ENCODE measurements around the gene SMAP2.

SMAP2 gene

DNA sequence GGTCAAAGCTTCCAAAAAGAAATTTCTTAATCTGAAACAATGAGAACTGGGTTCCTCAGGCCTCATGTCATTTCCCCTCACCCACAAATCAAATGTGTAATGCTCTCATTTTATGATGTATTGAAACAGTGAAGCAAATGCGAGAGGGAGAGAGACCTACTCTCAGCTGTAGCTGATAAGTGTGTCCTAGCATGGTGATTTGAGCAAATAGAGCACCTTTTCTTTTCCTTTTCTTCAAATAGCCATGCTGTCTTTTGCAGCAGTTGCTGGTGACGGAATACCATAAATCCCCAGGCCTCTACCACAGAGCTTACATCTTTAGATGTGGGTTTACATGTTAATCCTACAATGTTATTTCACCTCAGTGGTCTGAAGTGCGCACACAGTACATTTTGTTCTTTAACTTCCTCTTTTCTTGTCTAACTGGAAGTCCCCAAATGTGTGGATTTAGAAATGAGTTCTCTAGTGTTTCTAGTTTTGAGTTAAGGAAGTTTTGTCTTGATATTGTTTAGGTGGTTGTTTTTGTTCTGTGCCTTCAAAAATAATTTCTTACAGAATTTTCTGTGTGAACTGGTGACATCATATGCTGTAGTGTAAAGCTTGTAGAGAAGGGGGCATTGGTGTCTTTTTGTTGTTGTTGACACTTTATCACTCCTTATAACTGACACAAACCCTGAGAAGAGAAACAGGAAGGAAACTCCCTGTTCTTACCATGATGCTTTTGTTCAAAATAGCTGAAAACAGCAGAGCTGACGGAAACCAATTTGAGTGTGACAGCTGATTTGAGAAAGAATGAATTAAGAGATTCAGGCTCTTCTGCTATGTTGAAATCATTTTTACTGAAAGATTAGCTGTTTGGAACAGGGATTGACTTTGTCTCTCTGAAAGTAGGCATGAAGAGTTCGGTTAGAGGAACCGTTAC, 12.2 kb downstream of the SMAP2 start:
- peaks cover 14% of the 10 kb centered on the region; the same call in 1 of the 2 replicates for H3K4me1 ChIP-seq (ENCODE audit: control insufficient read depth, insufficient read depth, low read length)
- H3K9me3 ChIP-seq (ENCODE audit: control insufficient read depth, insufficient read depth, low read depth, low read length): no peaks in the 10 kb centered on the region
- peaks cover 0 to 6% of the 10 kb centered on the region in 2 experiments; a peak in 1 of 3 replicates for H3K36me3 ChIP-seq (ENCODE audit: control insufficient read depth in 2 of 2, insufficient read depth in 1 of 2, low read length in 2 of 2)
- H3K27ac ChIP-seq (ENCODE audit: extremely low read depth, low read depth, low read length): no peak overlapping the region
- ChIA-PET CTCF (interaction anchor here (0.9 to 1.2 kb wide), 2 partner anchors 19 to 48 kb away, joined by 3 to 4 read pairs; no protein-coding TSS in a partner anchor), POLR2A (interaction anchor here (5.2 kb wide), 1 partner anchor 12 kb away, joined by 22 read pairs; the partner anchor contains the start of gene SMAP2)
- H3K4me3 ChIP-seq (ENCODE audit: low read depth, low read length): no peak overlapping the region
- TF ChIP-seq ZNF121 (tag by site-specific recombination; IDR thresholded peaks at IDR 0.05) (no peak), ATF2 (tag by site-specific recombination; IDR thresholded peaks at IDR 0.05; ENCODE audit: low read depth) (peak; percentile 51; the same call in 1 of the 2 replicates), FEZF1 (tag by site-specific recombination; IDR thresholded peaks at IDR 0.05) (peak; percentile 28; the same call in 1 of the 2 replicates), TSHZ1 (tag by site-specific recombination; IDR thresholded peaks at IDR 0.05; ENCODE audit: borderline replicate concordance) (no peak), SCRT2 (tag by site-specific recombination; IDR thresholded peaks at IDR 0.05) (no peak), ZNF10 (tag by site-specific recombination; IDR thresholded peaks at IDR 0.05) (0 out of 2 replicates have a peak, but pooled peaks have one; percentile 19), ZNF645 (tag by site-specific recombination; IDR thresholded peaks at IDR 0.05) (no peak)
- TF ChIP-seq, protein P1, sequence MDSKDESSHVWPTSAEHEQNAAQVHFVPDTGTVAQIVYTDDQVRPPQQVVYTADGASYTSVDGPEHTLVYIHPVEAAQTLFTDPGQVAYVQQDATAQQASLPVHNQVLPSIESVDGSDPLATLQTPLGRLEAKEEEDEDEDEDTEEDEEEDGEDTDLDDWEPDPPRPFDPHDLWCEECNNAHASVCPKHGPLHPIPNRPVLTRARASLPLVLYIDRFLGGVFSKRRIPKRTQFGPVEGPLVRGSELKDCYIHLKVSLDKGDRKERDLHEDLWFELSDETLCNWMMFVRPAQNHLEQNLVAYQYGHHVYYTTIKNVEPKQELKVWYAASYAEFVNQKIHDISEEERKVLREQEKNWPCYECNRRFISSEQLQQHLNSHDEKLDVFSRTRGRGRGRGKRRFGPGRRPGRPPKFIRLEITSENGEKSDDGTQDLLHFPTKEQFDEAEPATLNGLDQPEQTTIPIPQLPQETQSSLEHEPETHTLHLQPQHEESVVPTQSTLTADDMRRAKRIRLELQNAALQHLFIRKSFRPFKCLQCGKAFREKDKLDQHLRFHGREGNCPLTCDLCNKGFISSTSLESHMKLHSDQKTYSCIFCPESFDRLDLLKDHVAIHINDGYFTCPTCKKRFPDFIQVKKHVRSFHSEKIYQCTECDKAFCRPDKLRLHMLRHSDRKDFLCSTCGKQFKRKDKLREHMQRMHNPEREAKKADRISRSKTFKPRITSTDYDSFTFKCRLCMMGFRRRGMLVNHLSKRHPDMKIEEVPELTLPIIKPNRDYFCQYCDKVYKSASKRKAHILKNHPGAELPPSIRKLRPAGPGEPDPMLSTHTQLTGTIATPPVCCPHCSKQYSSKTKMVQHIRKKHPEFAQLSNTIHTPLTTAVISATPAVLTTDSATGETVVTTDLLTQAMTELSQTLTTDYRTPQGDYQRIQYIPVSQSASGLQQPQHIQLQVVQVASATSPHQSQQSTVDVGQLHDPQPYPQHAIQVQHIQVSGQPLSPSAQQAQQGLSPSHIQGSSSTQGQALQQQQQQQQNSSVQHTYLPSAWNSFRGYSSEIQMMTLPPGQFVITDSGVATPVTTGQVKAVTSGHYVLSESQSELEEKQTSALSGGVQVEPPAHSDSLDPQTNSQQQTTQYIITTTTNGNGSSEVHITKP (tag by site-specific recombination; IDR thresholded peaks at IDR 0.05): no peak
- TF ChIP-seq, protein P2, sequence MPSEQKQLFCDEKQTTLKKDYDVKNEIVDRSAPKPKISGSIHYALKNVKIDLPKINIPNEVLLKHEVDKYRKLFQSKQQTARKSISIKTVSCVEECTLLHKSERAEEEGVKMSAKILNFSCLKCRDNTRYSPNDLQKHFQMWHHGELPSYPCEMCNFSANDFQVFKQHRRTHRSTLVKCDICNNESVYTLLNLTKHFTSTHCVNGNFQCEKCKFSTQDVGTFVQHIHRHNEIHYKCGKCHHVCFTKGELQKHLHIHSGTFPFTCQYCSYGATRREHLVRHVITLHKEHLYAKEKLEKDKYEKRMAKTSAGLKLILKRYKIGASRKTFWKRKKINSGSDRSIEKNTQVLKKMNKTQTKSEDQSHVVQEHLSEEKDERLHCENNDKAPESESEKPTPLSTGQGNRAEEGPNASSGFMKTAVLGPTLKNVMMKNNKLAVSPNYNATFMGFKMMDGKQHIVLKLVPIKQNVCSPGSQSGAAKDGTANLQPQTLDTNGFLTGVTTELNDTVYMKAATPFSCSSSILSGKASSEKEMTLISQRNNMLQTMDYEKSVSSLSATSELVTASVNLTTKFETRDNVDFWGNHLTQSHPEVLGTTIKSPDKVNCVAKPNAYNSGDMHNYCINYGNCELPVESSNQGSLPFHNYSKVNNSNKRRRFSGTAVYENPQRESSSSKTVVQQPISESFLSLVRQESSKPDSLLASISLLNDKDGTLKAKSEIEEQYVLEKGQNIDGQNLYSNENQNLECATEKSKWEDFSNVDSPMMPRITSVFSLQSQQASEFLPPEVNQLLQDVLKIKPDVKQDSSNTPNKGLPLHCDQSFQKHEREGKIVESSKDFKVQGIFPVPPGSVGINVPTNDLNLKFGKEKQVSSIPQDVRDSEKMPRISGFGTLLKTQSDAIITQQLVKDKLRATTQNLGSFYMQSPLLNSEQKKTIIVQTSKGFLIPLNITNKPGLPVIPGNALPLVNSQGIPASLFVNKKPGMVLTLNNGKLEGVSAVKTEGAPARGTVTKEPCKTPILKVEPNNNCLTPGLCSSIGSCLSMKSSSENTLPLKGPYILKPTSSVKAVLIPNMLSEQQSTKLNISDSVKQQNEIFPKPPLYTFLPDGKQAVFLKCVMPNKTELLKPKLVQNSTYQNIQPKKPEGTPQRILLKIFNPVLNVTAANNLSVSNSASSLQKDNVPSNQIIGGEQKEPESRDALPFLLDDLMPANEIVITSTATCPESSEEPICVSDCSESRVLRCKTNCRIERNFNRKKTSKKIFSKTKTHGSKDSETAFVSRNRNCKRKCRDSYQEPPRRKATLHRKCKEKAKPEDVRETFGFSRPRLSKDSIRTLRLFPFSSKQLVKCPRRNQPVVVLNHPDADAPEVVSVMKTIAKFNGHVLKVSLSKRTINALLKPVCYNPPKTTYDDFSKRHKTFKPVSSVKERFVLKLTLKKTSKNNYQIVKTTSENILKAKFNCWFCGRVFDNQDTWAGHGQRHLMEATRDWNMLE (tag by site-specific recombination; conservative IDR thresholded peaks at IDR 0.05; ENCODE audit: low read depth): no peak
- TF ChIP-seq, protein P3, sequence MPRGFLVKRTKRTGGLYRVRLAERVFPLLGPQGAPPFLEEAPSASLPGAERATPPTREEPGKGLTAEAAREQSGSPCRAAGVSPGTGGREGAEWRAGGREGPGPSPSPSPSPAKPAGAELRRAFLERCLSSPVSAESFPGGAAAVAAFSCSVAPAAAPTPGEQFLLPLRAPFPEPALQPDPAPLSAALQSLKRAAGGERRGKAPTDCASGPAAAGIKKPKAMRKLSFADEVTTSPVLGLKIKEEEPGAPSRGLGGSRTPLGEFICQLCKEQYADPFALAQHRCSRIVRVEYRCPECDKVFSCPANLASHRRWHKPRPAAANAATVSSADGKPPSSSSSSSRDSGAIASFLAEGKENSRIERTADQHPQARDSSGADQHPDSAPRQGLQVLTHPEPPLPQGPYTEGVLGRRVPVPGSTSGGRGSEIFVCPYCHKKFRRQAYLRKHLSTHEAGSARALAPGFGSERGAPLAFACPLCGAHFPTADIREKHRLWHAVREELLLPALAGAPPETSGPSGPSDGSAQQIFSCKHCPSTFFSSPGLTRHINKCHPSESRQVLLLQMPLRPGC (tag by site-specific recombination; IDR thresholded peaks at IDR 0.05): no peak
